Caco-2 (cell line): Measurements from ENCODE around the gene CCDC178. TPM values are rescaled to one million over a fixed set of nuclear protein-coding genes. Genes with fewer than 3 reads are reported as not detected.

Source experiments
- BruUV-seq: library from RNA; stranded (reverse); fragments of 400-500 nt; replicated peaks from 2 replicates; lab custom pipeline; 2021; lab: Mats Ljungman, UMichigan
- CTCF ChIA-PET: fragments of 300-600 bp; sonication (Branson Sonifier 250); formaldehyde crosslinking; loops from one replicate; lab custom pipeline; 2022; ENCODE audit warnings: antibody characterized with exemption; lab: Charles Lee
- POLR2A ChIA-PET: fragments of 300-600 bp; sonication (Branson Sonifier 250); formaldehyde crosslinking; loops from one replicate; lab custom pipeline; 2022; ENCODE audit warnings: antibody characterized with exemption; lab: Charles Lee
- DNase-seq, 2 experiments: peaks; one replicate each; pipeline versions ENCODE4 v3.0.0 to v3.0.0-alpha.2; 2020 to 2022
- H3K27me3 ChIP-seq: replicated peaks from 2 replicates; pipeline ENCODE4 v1.6.0; 2011; ENCODE audit warnings: low read length; ENCODE audit not compliant: control insufficient read depth, insufficient read depth
- H3K36me3 ChIP-seq: 2 replicates; pipeline ENCODE4 v1.5.1; 2011; ENCODE audit warnings: low read length; ENCODE audit not compliant: control insufficient read depth, insufficient read depth
- H3K4me1 ChIP-seq: fragments of 250-450 bp; sonication (Bioruptor Pico); 2 replicates; pipeline ENCODE4 v1.5.1; 2020; ENCODE audit warnings: mild to moderate bottlenecking
- H3K4me3 ChIP-seq: 2 replicates; pipeline ENCODE4 v1.5.1; 2011; ENCODE audit warnings: low read depth, mild to moderate bottlenecking, control low read depth, low read length
- H3K9me3 ChIP-seq: fragments of 250-450 bp; sonication (Bioruptor Pico); 2 replicates; pipeline ENCODE4 v1.5.1; 2020; ENCODE audit warnings: mild to moderate bottlenecking, moderate library complexity
- H3K27ac Mint-ChIP-seq: one replicate; pipeline ENCODE4 v1.8.0; 2022; ENCODE audit warnings: mixed read lengths; ENCODE audit not compliant: unreplicated experiment
- H3K27me3 Mint-ChIP-seq: one replicate; pipeline ENCODE4 v1.8.0; 2022; ENCODE audit warnings: mixed read lengths; ENCODE audit not compliant: insufficient read depth, unreplicated experiment
- H3K36me3 Mint-ChIP-seq: one replicate; pipeline ENCODE4 v1.8.0; 2022; ENCODE audit warnings: mild to moderate bottlenecking, mixed read lengths; ENCODE audit not compliant: insufficient read depth, unreplicated experiment
- H3K4me1 Mint-ChIP-seq: one replicate; pipeline ENCODE4 v1.8.0; 2022; ENCODE audit warnings: low read depth, mixed read lengths; ENCODE audit not compliant: unreplicated experiment
- H3K4me3 Mint-ChIP-seq: one replicate; pipeline ENCODE4 v1.8.0; 2022; ENCODE audit warnings: mild to moderate bottlenecking, moderate library complexity, mixed read lengths; ENCODE audit not compliant: unreplicated experiment
- H3K9me3 Mint-ChIP-seq: one replicate; pipeline ENCODE4 v1.8.0; 2022; ENCODE audit warnings: mixed read lengths; ENCODE audit not compliant: unreplicated experiment
- intact Hi-C: fragments of 100-400 bp; cut with micrococcal nuclease; formaldehyde crosslinking; loops from one replicate; pipeline ENCODE4 v1.10.0; 2022; ENCODE audit not compliant: unreplicated experiment
- total RNA-seq: library from RNA; stranded (reverse); gene quantifications from 2 replicates; pipeline ENCODE4 v1.2.3, GENCODE V29; 2022
- TF ChIP-seq, protein P1 (sequence below), 2 experiments: fragments of 200-600 bp in 1 of 2; IDR thresholded peaks; 1 replicate in 1 of 2; 2 replicates in 1 of 2; pipeline versions ENCODE4 v1.5.1 to v1.8.0; 2011 to 2022; ENCODE audit warnings: antibody characterized with exemption in 1 of 2, control low read depth in 1 of 2, inconsistent platforms in 1 of 2, low read depth in 1 of 2, low read length in 1 of 2, mild to moderate bottlenecking in 1 of 2, moderate library complexity in 1 of 2; ENCODE audit not compliant: insufficient read depth in 1 of 2, severe bottlenecking in 1 of 2, unreplicated experiment in 1 of 2

CCDC178 gene
- total RNA-seq, 1 experiment from 2014 or later = not detected

GRCh38 chr18:32937597-32937996 lies 502.9 kb downstream of the CCDC178 start:
- intact Hi-C loops = no loop called here
- CTCF ChIA-PET = no interaction called here
- BruUV-seq = no TSS peak

GRCh38 chr18:32937066-32937465 lies 503.5 kb downstream of the CCDC178 start:
- Mint-ChIP-seq H3K27me3 (no peaks in the 10 kb centered on the region), H3K4me3 (no peak overlapping the region), H3K9me3 (no peaks in the 10 kb centered on the region), H3K4me1 (no peaks in the 10 kb centered on the region), H3K27ac (no peak overlapping the region), H3K36me3 (no peaks in the 10 kb centered on the region)
- ChIA-PET POLR2A (no interaction called here), CTCF (no interaction called here)
- Histone ChIP-seq H3K27me3 (no peaks in the 10 kb centered on the region), H3K9me3 (no peaks in the 10 kb centered on the region), H3K4me3 (no peak overlapping the region), H3K36me3 (no peaks in the 10 kb centered on the region), H3K4me1 (no peaks in the 10 kb centered on the region)
- BruUV-seq = no TSS peak
- TF ChIP-seq, protein P1, sequence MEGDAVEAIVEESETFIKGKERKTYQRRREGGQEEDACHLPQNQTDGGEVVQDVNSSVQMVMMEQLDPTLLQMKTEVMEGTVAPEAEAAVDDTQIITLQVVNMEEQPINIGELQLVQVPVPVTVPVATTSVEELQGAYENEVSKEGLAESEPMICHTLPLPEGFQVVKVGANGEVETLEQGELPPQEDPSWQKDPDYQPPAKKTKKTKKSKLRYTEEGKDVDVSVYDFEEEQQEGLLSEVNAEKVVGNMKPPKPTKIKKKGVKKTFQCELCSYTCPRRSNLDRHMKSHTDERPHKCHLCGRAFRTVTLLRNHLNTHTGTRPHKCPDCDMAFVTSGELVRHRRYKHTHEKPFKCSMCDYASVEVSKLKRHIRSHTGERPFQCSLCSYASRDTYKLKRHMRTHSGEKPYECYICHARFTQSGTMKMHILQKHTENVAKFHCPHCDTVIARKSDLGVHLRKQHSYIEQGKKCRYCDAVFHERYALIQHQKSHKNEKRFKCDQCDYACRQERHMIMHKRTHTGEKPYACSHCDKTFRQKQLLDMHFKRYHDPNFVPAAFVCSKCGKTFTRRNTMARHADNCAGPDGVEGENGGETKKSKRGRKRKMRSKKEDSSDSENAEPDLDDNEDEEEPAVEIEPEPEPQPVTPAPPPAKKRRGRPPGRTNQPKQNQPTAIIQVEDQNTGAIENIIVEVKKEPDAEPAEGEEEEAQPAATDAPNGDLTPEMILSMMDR (IDR thresholded peaks at IDR 0.05; ENCODE audit: insufficient read depth in 1 of 2, low read depth in 1 of 2, low read length in 1 of 2, severe bottlenecking in 1 of 2, unreplicated experiment in 1 of 2) = no peak
- DNase-seq = no peak
- intact Hi-C loops = no loop called here

More at GRCh38 chr18:32937597-32937996, 502.9 kb downstream of the CCDC178 start:
- no peaks in the 10 kb centered on the region for H3K4me1 ChIP-seq
- TF ChIP-seq, protein P1 (IDR thresholded peaks at IDR 0.05; ENCODE audit: insufficient read depth in 1 of 2, low read depth in 1 of 2, low read length in 1 of 2, severe bottlenecking in 1 of 2, unreplicated experiment in 1 of 2) = no peak
- POLR2A ChIA-PET = no interaction called here
- no peaks in the 10 kb centered on the region for H3K36me3 ChIP-seq
- Mint-ChIP-seq H3K27me3 (no peaks in the 10 kb centered on the region), H3K9me3 (no peaks in the 10 kb centered on the region), H3K27ac (no peak overlapping the region), H3K4me1 (no peaks in the 10 kb centered on the region), H3K36me3 (no peaks in the 10 kb centered on the region), H3K4me3 (no peak overlapping the region)
- H3K27me3 ChIP-seq = no peaks in the 10 kb centered on the region
- no peaks in the 10 kb centered on the region for H3K9me3 ChIP-seq
- no peak for DNase-seq
- no peak overlapping the region for H3K4me3 ChIP-seq

- TF ChIP-seq, protein P1 (IDR thresholded peaks at IDR 0.05; ENCODE audit: insufficient read depth in 1 of 2, low read depth in 1 of 2, low read length in 1 of 2, severe bottlenecking in 1 of 2, unreplicated experiment in 1 of 2) = no peak
- Histone ChIP-seq H3K4me3 (no peak overlapping the region), H3K9me3 (no peaks in the 10 kb centered on the region), H3K36me3 (no peaks in the 10 kb centered on the region), H3K4me1 (no peaks in the 10 kb centered on the region), H3K27me3 (no peaks in the 10 kb centered on the region)
- no peak overlapping the region for H3K4me3 Mint-ChIP-seq
- H3K4me1 Mint-ChIP-seq = no peaks in the 10 kb centered on the region
- POLR2A ChIA-PET = no interaction called here
- intact Hi-C loops = no loop called here
- H3K27ac Mint-ChIP-seq = no peak overlapping the region
- no peaks in the 10 kb centered on the region for H3K27me3 Mint-ChIP-seq
- no peaks in the 10 kb centered on the region for H3K36me3 Mint-ChIP-seq
- no peak for DNase-seq
- H3K9me3 Mint-ChIP-seq = no peaks in the 10 kb centered on the region
- no TSS peak for BruUV-seq
- CTCF ChIA-PET = no interaction called here
These were observed 506.3 kb downstream of the CCDC178 start for GRCh38 chr18:32934201-32934600.
